Heart right ventricle (tissue), 16 donors: Measurements from ENCODE around the gene PCDHGA3. TPM values are rescaled to one million over a fixed set of nuclear protein-coding genes. Genes with fewer than 3 reads are reported as not detected.
A peak's percentile ranks its signal among the peaks of the same experiment; 100 is the strongest.
"Not testable (repeated sequence)": the region's sequence is repeated elsewhere in the genome, so short reads cannot be mapped to it uniquely, and the experiment has no call there.

ENCODE experiments used
- ATAC-seq, 8 donors: fragments of 200-7000 bp; cut with Tn5 transposase; one replicate each; pipeline ENCODE4 v1.9.1; 2020; ENCODE audit warnings: mild to moderate bottlenecking in 8 of 8, moderate library complexity in 8 of 8, moderate number of reproducible peaks in 1 of 8
- DNase-seq, 2 donors: peaks; one replicate each; pipeline ENCODE4 v3.0.0-alpha.2; 2020
- H3K27ac ChIP-seq, 10 donors: fragments of 200-600 bp; sonication (generic) in 2 of 10; one replicate each; pipeline versions ENCODE4 v1.5.0 to v1.8.0; 2020 to 2022; ENCODE audit warnings: mild to moderate bottlenecking in 3 of 10
- H3K27me3 ChIP-seq, 7 donors: fragments of 200-600 bp; one replicate each; pipeline ENCODE4 v1.8.0; 2021 to 2022; ENCODE audit warnings: mild to moderate bottlenecking in 2 of 7
- H3K36me3 ChIP-seq, 9 donors: fragments of 200-600 bp; sonication (generic) in 1 of 9; one replicate each; pipeline versions ENCODE4 v1.5.0 to v1.8.0; 2020 to 2022; ENCODE audit warnings: mild to moderate bottlenecking in 2 of 9
- H3K4me1 ChIP-seq, 9 donors: fragments of 200-600 bp; sonication (generic) in 1 of 9; one replicate each; pipeline versions ENCODE4 v1.5.0 to v1.8.0; 2020 to 2022; ENCODE audit warnings: mild to moderate bottlenecking in 4 of 9
- H3K4me3 ChIP-seq, 10 donors: fragments of 200-600 bp; sonication (generic) in 2 of 10; one replicate each; pipeline versions ENCODE4 v1.5.0 to v1.8.0; 2020 to 2022; ENCODE audit warnings: mild to moderate bottlenecking in 7 of 10, moderate library complexity in 2 of 10
- H3K9me3 ChIP-seq, 11 donors: fragments of 200-600 bp in 10 of 11; sonication (generic) in 2 of 11; one replicate each; pipeline versions ENCODE4 v1.5.0 to v1.8.0; 2013 to 2022; ENCODE audit warnings: mild to moderate bottlenecking in 2 of 11, control low read depth in 1 of 11, moderate library complexity in 1 of 11
- WGBS, 2 donors: extraction: QIAGEN DNeasy Blood & Tissue Kit; methylation state at CpG; one replicate each; pipeline ENCODE4 v1.1.7; 2013; ENCODE audit warnings: inconsistent platforms in 1 of 2; 5-methylcytosine and 5-hydroxymethylcytosine counted together
- intact Hi-C, 10 donors: fragments of 100-400 bp; cut with DNase I; formaldehyde crosslinking; loops; one replicate each; pipeline versions ENCODE4 v1.11.1 to v1.14.2; 2022
- polyA plus RNA-seq, 2 donors: library from polyadenylated mRNA; stranded (reverse); fragments of 200-250 nt; gene quantifications; one replicate each; pipeline ENCODE4 v1.2.3, GENCODE V29; 2013
- total RNA-seq, 10 donors: library from RNA; stranded (reverse); fragmentation: NEBNext Ultra II Directional in 3 of 10; extraction: Animal tissue kit (Norgen Biotek cat#: 25700) in 3 of 10; gene quantifications; one replicate each; pipeline versions ENCODE4 v1.2.1 to v1.2.4, GENCODE V29; 2021 to 2023
- TF ChIP-seq, protein P1 (sequence below), 9 donors: fragments of 200-600 bp; sonication (generic) in 2 of 9; IDR thresholded peaks; one replicate each; pipeline versions ENCODE4 v1.5.0 to v1.8.0; 2021 to 2022; ENCODE audit warnings: antibody characterized with exemption in 9 of 9, mild to moderate bottlenecking in 5 of 9, moderate library complexity in 1 of 9
- donor health status: Arrhythmogenic right ventricular cardiomyopathy.
- donor health status: ischemic (EF 13 %, LVEDD 7.1; RV severe dilation, severe dysfunction).
- donor health status: healthy with polysubstance abuse.
- donor health status: DM: no; HTN: yes; CAD: no.
- donor health status: DM: no; HTN: no; CAD: no.
- donor health status: ischemic (EF 25% LVEDD 6.9; RV normal size, moderate dysfunction).
- donor health status: ischemic (EF 25% LVEDD 5.7; RV mildly dilated, moderate dysfunction).
- donor health status: healthy.
- donor health status: DM: yes; HTN: yes; CAD: no.
- donor health status: Ischemic cardiomyopathy.
- donor health status: ischemic (EF 35%, LVEDD 5.7; RV mildly dilated, moderate dysfunction).
- donor health status: nonischemic (EF 11% LVEDD 7.7; RV severe dilation, severe dysfunction).
- donor health status: DM: yes; HTN: yes; CAD: no.
- donor health status: PGD.
- donor health status: ischemic (EF 29% LVEDD 5.4; RV normal size, mild dysfunction).
- donor health status: nonischemic (EF 23%, LVEDD 6.1; RV moderate dilation, normal function).

PCDHGA3 gene
- total and polyA plus RNA-seq, 12 donors: 1.3 to 21.0 (median 14.5) TPM

DNA sequence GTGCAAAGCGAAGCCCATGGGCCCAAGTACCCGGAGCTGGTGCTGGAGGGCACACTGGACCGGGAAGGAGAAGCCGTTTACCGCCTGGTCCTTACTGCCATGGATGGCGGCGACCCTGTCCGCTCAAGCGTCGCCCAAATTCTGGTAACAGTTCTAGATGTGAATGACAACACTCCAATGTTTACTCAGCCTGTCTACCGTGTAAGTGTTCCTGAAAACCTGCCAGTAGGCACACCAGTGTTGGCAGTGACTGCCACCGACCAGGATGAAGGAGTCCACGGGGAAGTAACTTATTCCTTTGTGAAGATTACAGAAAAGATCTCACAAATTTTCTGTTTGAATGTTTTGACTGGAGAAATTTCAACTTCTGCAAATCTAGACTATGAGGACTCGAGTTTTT, 31.0 kb downstream of the PCDHGA3 start:
- intact Hi-C loops: no loop called here
- Histone ChIP-seq H3K36me3 (peaks cover 0 to 43% (median 0%) of the 10 kb centered on the region in 9 donors), H3K27me3 (peaks cover 0 to 50% (median 0%) of the 10 kb centered on the region in 7 donors), H3K9me3 (peaks cover 0 to 99% (median 58%) of the 10 kb centered on the region in 11 donors), H3K4me1 (peaks cover 0 to 37% (median 0%) of the 10 kb centered on the region in 9 donors), H3K27ac (no peak overlapping the region), H3K4me3 (peak overlapping the region in 1 of 10 donors; percentile 25)
- TF ChIP-seq, protein P1, sequence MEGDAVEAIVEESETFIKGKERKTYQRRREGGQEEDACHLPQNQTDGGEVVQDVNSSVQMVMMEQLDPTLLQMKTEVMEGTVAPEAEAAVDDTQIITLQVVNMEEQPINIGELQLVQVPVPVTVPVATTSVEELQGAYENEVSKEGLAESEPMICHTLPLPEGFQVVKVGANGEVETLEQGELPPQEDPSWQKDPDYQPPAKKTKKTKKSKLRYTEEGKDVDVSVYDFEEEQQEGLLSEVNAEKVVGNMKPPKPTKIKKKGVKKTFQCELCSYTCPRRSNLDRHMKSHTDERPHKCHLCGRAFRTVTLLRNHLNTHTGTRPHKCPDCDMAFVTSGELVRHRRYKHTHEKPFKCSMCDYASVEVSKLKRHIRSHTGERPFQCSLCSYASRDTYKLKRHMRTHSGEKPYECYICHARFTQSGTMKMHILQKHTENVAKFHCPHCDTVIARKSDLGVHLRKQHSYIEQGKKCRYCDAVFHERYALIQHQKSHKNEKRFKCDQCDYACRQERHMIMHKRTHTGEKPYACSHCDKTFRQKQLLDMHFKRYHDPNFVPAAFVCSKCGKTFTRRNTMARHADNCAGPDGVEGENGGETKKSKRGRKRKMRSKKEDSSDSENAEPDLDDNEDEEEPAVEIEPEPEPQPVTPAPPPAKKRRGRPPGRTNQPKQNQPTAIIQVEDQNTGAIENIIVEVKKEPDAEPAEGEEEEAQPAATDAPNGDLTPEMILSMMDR (IDR thresholded peaks at IDR 0.05): no peak
- peak in 6 of 8 donors; percentile 18 to 70 (median 36) for ATAC-seq
- WGBS, 2 donors: 50 to 52% methylated on average over 14 of the region's 14 CpGs
- DNase-seq: no peak

DNA sequence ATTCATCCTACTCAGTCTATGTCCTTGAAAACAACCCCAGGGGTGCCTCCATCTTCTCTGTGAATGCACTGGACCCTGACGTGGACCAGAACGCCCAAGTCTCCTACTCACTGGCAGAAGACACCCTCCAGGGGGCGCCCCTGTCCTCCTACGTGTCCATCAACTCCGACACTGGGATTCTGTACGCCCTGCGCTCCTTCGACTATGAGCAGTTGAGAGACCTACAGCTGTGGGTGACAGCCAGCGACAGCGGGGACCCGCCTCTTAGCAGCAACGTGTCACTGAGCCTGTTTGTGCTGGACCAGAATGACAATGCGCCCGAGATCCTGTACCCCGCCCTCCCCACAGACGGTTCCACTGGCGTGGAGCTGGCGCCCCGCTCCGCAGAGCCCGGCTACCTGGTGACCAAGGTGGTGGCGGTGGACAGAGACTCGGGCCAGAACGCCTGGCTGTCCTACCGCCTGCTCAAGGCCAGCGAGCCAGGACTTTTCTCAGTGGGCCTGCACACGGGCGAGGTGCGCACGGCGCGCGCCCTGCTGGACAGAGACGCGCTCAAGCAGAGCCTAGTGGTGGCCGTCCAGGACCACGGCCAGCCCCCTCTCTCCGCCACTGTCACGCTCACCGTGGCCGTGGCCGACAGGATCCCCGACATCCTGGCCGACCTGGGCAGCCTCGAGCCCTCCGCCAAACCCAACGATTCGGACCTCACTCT, 32.0 kb downstream of the PCDHGA3 start:
- DNase-seq, H3K4me3 ChIP-seq, H3K27ac ChIP-seq, ATAC-seq, intact Hi-C loops: not testable (repeated sequence)
- WGBS, 2 donors: 59 to 61% methylated on average over 37 to 41 of the region's 48 CpGs
- H3K4me1 ChIP-seq: peaks cover 0 to 28% (median 0%) of the 10 kb centered on the region in 9 donors
- peaks cover 0 to 99% (median 60%) of the 10 kb centered on the region in 11 donors for H3K9me3 ChIP-seq
- H3K36me3 ChIP-seq: peaks cover 0 to 35% (median 0%) of the 10 kb centered on the region in 9 donors
- H3K27me3 ChIP-seq: peaks cover 0 to 40% (median 0%) of the 10 kb centered on the region in 7 donors

DNA sequence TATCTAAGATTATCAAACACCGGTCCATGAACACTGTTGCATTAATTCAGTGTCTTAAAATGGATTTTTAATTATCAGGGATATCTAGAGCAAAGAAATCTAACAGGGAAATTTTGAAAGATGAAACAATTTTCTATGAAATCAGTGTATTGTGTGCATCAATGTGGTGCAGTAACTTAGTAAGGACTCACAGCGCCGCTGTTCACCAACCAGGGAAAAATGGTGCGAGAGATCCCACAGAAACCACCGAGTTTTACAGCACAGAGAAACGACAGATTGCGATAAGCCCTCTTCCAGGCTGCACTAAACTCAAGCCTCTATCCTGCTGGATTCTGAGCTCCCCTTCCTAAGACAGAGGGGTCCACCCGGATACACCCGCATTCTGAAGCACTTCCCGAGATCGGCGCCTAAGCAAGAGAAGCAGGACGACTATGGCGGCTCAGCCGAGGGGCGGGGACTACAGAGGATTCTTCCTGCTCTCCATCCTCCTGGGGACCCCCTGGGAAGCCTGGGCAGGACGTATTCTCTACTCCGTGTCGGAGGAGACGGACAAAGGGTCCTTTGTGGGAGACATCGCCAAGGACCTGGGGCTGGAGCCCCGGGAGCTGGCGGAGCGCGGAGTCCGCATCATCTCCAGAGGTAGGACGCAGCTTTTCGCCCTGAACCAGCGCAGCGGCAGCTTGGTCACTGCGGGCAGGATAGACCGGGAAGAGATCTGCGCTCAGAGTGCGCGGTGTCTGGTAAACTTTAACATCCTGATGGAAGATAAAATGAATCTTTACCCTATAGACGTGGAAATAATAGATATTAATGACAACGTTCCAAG, 39.1 kb downstream of the PCDHGA3 start, which contains the start of gene PCDHGA7:
PCDHGA7 (plus strand) TSS at position 274 of the 826 bp plus-strand sequence; CDS start at position 432, 158 bp downstream.
- no peak within 1 kb of the TSS for H3K27ac ChIP-seq
- H3K4me3 ChIP-seq: peak within 1 kb of the TSS in 7 of 10 donors; percentile 17 to 41 (median 34)
- peaks cover 0 to 36% (median 0%) of the 10 kb centered on the region in 9 donors for H3K36me3 ChIP-seq
- peak in 4 of 8 donors; percentile 15 to 50 (median 38) for ATAC-seq
- TF ChIP-seq, protein P1 (IDR thresholded peaks at IDR 0.05): peak in 5 of 9 donors; percentile 11 to 30 (median 21)
- DNase-seq: no peak
- peaks cover 0 to 100% (median 47%) of the 10 kb centered on the region in 11 donors for H3K9me3 ChIP-seq
- WGBS, 2 donors: 21 to 24% methylated on average over 37 of the region's 37 CpGs
- intact Hi-C loops: no loop called here
- H3K27me3 ChIP-seq: peaks cover 0 to 39% (median 0%) of the 10 kb centered on the region in 7 donors
- peaks cover 0 to 6% (median 0%) of the 10 kb centered on the region in 9 donors for H3K4me1 ChIP-seq

DNA sequence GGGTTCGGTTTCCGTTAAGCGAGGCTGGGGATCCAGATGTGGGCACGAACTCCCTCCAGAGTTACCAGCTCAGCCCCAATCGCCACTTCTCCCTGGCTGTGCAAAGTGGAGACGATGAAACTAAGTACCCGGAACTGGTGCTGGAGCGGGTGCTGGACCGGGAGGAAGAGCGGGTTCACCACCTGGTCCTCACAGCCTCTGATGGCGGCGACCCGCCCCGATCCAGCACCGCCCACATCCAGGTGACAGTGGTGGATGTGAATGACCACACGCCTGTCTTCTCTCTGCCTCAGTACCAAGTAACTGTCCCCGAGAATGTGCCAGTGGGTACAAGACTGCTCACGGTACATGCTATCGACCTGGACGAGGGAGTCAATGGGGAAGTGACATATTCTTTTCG, 39.7 kb downstream of the PCDHGA3 start:
- Histone ChIP-seq H3K4me3 (peak overlapping the region in 3 of 10 donors; percentile 34 to 37 (median 34)), H3K9me3 (peaks cover 0 to 97% (median 43%) of the 10 kb centered on the region in 11 donors), H3K4me1 (peaks cover 0 to 6% (median 0%) of the 10 kb centered on the region in 9 donors), H3K27me3 (peaks cover 0 to 41% (median 0%) of the 10 kb centered on the region in 7 donors), H3K36me3 (peaks cover 0 to 30% (median 0%) of the 10 kb centered on the region in 9 donors), H3K27ac (no peak overlapping the region)
- 47 to 48% methylated on average over 21 of the region's 21 CpGs for WGBS, 2 donors
- intact Hi-C loops: no loop called here
- DNase-seq (no peak), ATAC-seq (no peak)
- TF ChIP-seq, protein P1 (IDR thresholded peaks at IDR 0.05): no peak
